ENCODE results near the gene CLRN1. TPM values are rescaled to one million over a fixed set of nuclear protein-coding genes. Genes with fewer than 3 reads are reported as not detected.

The CLRN1 gene
- polyA plus RNA-seq, 3 donors: not detected

DNA sequence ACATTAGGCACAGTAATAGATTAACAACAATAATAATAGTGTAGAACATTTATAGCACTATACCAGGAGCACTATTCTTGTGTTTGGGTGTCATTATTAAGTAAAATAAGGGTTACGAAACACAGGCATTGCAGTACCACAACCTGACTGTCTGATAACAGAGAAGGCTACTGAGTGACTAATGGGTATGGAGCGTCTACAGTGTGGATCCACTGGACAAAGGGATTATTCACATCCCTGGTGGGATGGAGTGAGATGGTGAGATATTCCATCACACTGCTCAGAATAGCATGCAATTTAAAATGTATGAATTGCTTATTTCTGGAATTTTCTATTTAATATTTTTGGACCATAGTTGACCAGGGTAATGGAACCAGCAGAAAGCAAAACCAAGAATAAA is 85.5 kb downstream of the CLRN1 start:
- peaks cover 0 to 6% (median 0%) of the 10 kb centered on the region in 7 donors for H3K9me3 Mint-ChIP-seq
- H3K27ac Mint-ChIP-seq: peak overlapping the region in 1 of 7 donors; percentile 58
- H3K4me3 Mint-ChIP-seq: no peak overlapping the region
- DNase-seq: peak in 2 of 3 donors; percentile 32 to 39
- no peak overlapping the region for H3K9ac ChIP-seq (ENCODE audit: insufficient read depth, low read length, poor library complexity, severe bottlenecking)
- H3K36me3 ChIP-seq (replicated peaks in 1 of 2; ENCODE audit: control insufficient read depth in 1 of 2, insufficient read depth in 2 of 2, low read length in 2 of 2): no peaks in the 10 kb centered on the region
- no peaks in the 10 kb centered on the region for H3K36me3 Mint-ChIP-seq
- TF ChIP-seq, protein P1, sequence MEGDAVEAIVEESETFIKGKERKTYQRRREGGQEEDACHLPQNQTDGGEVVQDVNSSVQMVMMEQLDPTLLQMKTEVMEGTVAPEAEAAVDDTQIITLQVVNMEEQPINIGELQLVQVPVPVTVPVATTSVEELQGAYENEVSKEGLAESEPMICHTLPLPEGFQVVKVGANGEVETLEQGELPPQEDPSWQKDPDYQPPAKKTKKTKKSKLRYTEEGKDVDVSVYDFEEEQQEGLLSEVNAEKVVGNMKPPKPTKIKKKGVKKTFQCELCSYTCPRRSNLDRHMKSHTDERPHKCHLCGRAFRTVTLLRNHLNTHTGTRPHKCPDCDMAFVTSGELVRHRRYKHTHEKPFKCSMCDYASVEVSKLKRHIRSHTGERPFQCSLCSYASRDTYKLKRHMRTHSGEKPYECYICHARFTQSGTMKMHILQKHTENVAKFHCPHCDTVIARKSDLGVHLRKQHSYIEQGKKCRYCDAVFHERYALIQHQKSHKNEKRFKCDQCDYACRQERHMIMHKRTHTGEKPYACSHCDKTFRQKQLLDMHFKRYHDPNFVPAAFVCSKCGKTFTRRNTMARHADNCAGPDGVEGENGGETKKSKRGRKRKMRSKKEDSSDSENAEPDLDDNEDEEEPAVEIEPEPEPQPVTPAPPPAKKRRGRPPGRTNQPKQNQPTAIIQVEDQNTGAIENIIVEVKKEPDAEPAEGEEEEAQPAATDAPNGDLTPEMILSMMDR (IDR thresholded peaks at IDR 0.05): no peak
- no peaks in the 10 kb centered on the region for H3K9me3 ChIP-seq (replicated peaks in 1 of 2; ENCODE audit: control insufficient read depth in 1 of 2, insufficient read depth in 1 of 2, low read length in 2 of 2)
- H2AFZ ChIP-seq (ENCODE audit: insufficient read depth, low read depth, low read length, poor library complexity, severe bottlenecking): no peak overlapping the region
- H3K27me3 Mint-ChIP-seq (ENCODE audit: low read depth in 3 of 3): peaks cover 0 to 7% (median 0%) of the 10 kb centered on the region in 3 donors
- no peaks in the 10 kb centered on the region for H3K79me2 ChIP-seq (ENCODE audit: insufficient read depth, low read length)
- no peak overlapping the region for H3K27ac ChIP-seq (ENCODE audit: low read depth in 1 of 2, low read length in 2 of 2)
- H4K20me1 ChIP-seq (ENCODE audit: insufficient read depth, low read length): no peaks in the 10 kb centered on the region
- H3K4me1 Mint-ChIP-seq: peaks cover 47% of the 10 kb centered on the region
- peaks cover 39 to 52% of the 10 kb centered on the region in 2 donors for H3K4me1 ChIP-seq (ENCODE audit: control insufficient read depth in 1 of 2, insufficient read depth in 2 of 2, low read length in 2 of 2)
- H3K4me2 ChIP-seq (replicated peaks; ENCODE audit: extremely low read depth, low read length, poor library complexity, severe bottlenecking): no peak overlapping the region
- H3K27me3 ChIP-seq (ENCODE audit: control insufficient read depth in 2 of 2, insufficient read depth in 2 of 2, low read length in 2 of 2): no peaks in the 10 kb centered on the region
- 75% methylated on average over 2 of the region's 2 CpGs for WGBS (ENCODE audit: insufficient coverage)
- no peak overlapping the region for H3K4me3 ChIP-seq (replicated peaks in 1 of 3; ENCODE audit: low read depth in 2 of 3, low read length in 3 of 3)
- intact Hi-C loops (cut with micrococcal nuclease): no loop called here

DNA sequence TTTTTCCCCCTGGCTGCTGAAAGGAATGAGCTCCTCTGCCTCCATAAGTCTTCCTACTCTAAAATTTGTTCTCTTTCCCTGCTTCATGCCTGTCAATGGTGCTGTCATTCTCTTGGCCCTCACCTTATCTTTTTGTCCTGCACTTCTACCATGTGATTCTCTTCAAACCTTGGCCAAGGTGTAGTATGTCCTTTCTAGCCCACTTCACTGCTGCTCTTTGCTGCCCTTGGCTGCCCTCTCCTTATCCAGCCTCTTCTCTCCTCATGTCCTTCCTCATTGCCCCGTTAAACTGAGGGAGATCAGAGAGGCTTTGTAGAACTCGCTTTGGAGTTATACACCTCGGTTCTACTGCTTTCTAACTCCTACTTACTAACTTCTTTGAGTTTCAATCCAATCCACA is 87.0 kb downstream of the CLRN1 start:
- H3K4me2 ChIP-seq (replicated peaks; ENCODE audit: extremely low read depth, low read length, poor library complexity, severe bottlenecking): no peak overlapping the region
- peaks cover 24 to 41% of the 10 kb centered on the region in 2 donors for H3K4me1 ChIP-seq (ENCODE audit: control insufficient read depth in 1 of 2, insufficient read depth in 2 of 2, low read length in 2 of 2)
- no peaks in the 10 kb centered on the region for H4K20me1 ChIP-seq (ENCODE audit: insufficient read depth, low read length)
- no peaks in the 10 kb centered on the region for H3K27me3 ChIP-seq (ENCODE audit: control insufficient read depth in 2 of 2, insufficient read depth in 2 of 2, low read length in 2 of 2)
- no peak overlapping the region for H3K4me3 ChIP-seq (replicated peaks in 1 of 3; ENCODE audit: low read depth in 2 of 3, low read length in 3 of 3)
- no peak overlapping the region for H2AFZ ChIP-seq (ENCODE audit: insufficient read depth, low read depth, low read length, poor library complexity, severe bottlenecking)
- Mint-ChIP-seq H3K27ac (no peak overlapping the region), H3K27me3 (ENCODE audit: low read depth in 3 of 3) (peaks cover 0 to 7% (median 0%) of the 10 kb centered on the region in 3 donors), H3K4me3 (peak overlapping the region in 1 of 2 donors; percentile 14), H3K4me1 (peaks cover 37% of the 10 kb centered on the region), H3K9me3 (peaks cover 0 to 6% (median 0%) of the 10 kb centered on the region in 7 donors), H3K36me3 (no peaks in the 10 kb centered on the region)
- H3K9ac ChIP-seq (ENCODE audit: insufficient read depth, low read length, poor library complexity, severe bottlenecking): no peak overlapping the region
- H3K36me3 ChIP-seq (replicated peaks in 1 of 2; ENCODE audit: control insufficient read depth in 1 of 2, insufficient read depth in 2 of 2, low read length in 2 of 2): no peaks in the 10 kb centered on the region
- H3K79me2 ChIP-seq (ENCODE audit: insufficient read depth, low read length): no peaks in the 10 kb centered on the region
- intact Hi-C loops (cut with micrococcal nuclease): no loop called here
- TF ChIP-seq, protein P1 (IDR thresholded peaks at IDR 0.05): no peak
- no peak for DNase-seq
- H3K9me3 ChIP-seq (replicated peaks in 1 of 2; ENCODE audit: control insufficient read depth in 1 of 2, insufficient read depth in 1 of 2, low read length in 2 of 2): no peaks in the 10 kb centered on the region
- 50% methylated on average over 1 of the region's 3 CpGs for WGBS (ENCODE audit: insufficient coverage)
- H3K27ac ChIP-seq (ENCODE audit: low read depth in 1 of 2, low read length in 2 of 2): no peak overlapping the region
